Right lung (tissue), 5 donors: ENCODE results near the gene STAT3. TPM values are rescaled to one million over a fixed set of nuclear protein-coding genes. Genes with fewer than 3 reads are reported as not detected.
"Not testable (repeated sequence)": the region's sequence is repeated elsewhere in the genome, so short reads cannot be mapped to it uniquely, and the experiment has no call there.

Source experiments
- DNase-seq, 2 donors: peaks; one replicate each; pipeline ENCODE4 v3.0.0-alpha.2; 2013
- polyA plus RNA-seq, 5 donors: library from polyadenylated mRNA; unstranded; fragments of 120-200 nt; gene quantifications; one replicate each; pipeline versions ENCODE4 v1.2.1 to v1.2.3, GENCODE V29; 2013; ENCODE audit warnings: inconsistent platforms in 1 of 5, low replicate concordance in 1 of 5; ENCODE audit not compliant: insufficient read length in 5 of 5, insufficient read depth in 1 of 5

The STAT3 gene
- polyA plus RNA-seq, 5 donors: 66.7 to 81.4 (median 74.4) TPM

DNA sequence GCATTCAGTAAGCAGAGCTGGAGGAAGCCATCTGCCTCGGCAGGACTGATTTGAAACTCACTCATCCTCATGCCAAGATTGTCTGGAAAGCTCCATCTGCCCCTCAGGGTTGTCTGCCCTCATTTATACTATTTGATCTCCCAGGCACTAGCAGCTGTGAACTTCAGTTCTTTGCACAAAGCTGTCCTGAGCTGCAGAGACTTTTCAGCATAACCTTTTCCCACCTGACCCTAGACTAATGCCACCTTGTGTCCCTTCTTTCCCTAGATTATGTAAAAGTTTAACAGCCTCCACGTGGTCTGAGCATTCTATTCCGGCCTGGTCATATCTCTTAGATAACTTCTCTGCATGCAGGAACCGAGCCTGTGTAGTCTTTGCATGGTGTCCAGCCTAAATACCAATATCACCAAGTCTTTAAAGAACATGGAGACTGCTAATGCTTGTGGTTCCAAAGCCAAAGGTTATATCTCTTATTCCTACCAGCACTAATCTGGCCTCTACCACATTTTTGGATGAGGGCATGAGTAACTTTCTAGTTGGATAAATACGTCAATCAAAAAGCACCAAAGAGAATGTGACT lies 70.9 kb downstream of the STAT3 start:
- DNase-seq: no peak

- DNase-seq: no peak
These were observed 71.5 kb downstream of the STAT3 start for GRCh38 chr17:42316755-42317154.

- no peak for DNase-seq
These were observed 72.7 kb downstream of the STAT3 start for GRCh38 chr17:42315402-42316156.

DNA sequence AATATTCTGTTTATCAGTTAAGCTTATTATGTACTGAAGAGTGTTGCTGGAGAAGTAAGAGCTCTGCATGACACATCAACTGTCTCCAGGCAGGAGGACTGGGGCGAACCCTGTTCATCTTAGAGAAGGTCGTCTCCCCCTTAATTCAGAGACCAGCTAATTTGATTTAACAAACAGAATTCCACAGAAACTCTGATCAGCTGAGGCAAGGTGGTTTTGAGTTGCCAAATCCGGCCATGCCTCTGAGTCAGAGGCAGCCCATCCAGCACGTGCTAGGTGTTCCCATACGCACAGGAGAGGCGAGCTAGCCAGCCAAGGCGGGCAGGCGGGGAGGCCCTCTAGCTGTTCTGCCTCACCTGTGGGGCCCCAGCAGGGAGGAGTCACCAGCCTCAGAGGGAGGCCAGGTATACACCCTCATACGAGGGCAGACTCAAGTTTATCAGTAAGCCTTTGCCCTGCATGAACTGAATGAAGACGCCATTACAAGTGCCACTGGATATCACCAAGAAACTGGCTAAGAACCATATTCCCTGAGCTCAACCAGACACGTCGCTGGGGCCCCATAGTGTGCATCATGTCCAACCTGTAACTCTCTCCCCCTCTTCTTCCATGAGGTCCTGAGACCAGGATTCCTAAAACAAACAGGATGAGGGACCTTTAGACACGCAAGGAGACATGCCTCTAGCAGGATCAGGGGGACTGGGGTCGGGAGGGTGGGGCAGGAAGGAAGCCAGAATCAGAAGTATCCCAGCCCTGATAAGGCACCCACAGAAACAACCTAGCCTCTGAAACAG lies 74.3 kb downstream of the STAT3 start:
- no peak for DNase-seq

GRCh38 chr17:42313389-42313772 lies 74.9 kb downstream of the STAT3 start:
- DNase-seq: no peak

DNA sequence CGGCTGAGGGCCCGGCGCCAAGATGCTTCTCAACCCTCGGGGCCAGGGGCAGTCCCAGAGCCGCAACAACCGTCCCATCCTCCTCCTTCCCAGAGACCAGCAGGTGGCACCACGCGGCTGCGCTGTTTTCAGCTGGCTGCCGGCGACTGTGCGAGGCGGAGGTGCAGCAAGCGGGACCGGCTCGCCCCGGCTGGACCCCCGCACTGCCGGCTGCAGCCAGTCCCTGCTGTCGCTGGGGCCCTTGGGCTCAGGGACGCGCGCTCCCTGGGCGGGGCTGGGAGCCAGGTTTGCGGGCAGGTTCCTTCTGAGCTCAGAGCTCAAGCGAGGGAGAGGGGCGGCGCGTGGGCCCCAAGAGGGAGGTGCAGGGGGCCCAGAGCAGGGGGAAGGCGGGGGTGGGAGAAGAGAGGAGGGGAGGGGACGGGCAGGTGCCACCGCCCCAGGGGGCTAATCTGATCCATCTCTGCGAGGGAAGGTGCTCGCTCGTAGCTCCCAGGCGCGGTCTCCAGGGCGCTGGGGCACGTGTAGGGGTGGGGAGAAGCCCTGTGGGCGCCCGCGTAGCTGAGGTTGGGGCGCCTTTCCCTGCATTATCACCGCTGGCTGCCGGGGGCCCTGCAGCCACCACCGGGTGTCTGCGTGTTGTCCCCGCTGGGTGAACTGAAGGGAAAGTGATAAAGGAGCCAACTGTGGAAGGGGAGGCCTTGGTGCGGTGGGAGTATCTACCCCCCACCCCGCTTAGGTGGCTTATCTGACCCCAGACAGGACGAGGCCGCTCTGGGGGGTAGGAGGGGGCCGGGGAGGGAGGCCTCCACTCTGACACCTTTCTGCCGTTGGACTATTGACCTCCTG lies 75.7 kb downstream of the STAT3 start:
- peak; percentile 80 to 84 for DNase-seq

DNA sequence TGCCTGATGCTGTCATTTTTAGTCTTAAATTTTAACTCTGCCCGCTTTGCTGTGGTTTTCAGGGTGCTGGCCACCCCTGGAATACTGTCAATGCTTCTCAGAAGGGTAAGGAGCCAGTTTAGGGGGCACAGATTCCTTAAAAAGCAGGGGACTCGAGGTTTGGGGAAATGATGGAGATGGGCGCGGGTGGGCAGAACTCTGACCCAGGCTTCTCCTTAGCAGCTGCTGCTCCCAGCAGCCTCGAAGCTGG lies 76.3 kb downstream of the STAT3 start:
- no peak for DNase-seq

DNA sequence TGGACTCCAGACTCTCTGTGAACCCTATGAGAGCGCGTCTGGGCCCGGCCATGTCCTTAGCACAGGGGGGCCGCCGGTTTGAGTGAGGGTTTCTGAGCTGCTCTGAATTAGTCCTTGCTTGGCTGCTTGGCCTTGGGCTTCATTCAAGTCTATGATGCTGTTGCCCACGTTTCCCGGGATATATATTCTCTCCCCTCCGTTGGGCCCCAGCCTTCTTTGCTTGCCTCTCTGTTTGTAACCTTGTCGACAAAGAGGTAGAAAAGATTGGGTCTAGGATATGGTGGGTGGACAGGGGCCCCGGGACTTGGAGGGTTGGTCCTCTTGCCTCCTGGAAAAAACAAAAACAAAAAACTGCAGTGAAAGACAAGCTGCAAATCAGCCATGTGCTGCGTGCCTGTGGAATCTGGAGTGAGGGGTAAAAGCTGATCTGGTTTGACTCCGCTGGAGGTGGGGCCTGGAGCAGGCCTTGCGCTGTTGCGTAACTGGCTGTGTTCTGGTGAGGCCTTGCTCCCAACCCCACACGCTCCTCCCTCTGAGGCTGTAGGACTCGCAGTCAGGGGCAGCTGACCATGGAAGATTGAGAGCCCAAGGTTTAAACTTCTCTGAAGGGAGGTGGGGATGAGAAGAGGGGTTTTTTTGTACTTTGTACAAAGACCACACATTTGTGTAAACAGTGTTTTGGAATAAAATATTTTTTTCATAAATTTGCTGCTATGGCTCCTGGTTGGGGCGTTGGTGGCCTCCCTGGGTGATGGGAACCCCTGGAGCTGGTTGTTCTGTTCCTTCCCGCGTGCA lies 76.8 kb downstream of the STAT3 start:
- peak; percentile 89 to 91 for DNase-seq

DNA sequence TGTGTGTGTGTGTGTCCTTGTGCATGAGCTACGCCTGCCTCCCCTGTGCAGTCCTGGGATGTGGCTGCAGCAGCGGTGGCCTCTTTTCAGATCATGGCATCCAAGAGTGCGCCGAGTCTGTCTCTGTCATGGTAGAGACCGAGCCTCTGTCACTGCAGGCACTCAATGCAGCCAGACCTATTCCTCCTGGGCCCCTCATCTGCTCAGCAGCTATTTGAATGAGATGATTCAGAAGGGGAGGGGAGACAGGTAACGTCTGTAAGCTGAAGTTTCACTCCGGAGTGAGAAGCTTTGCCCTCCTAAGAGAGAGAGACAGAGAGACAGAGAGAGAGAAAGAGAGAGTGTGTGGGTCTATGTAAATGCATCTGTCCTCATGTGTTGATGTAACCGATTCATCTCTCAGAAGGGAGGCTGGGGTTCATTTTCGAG lies 77.4 kb downstream of the STAT3 start:
- no peak for DNase-seq

DNA sequence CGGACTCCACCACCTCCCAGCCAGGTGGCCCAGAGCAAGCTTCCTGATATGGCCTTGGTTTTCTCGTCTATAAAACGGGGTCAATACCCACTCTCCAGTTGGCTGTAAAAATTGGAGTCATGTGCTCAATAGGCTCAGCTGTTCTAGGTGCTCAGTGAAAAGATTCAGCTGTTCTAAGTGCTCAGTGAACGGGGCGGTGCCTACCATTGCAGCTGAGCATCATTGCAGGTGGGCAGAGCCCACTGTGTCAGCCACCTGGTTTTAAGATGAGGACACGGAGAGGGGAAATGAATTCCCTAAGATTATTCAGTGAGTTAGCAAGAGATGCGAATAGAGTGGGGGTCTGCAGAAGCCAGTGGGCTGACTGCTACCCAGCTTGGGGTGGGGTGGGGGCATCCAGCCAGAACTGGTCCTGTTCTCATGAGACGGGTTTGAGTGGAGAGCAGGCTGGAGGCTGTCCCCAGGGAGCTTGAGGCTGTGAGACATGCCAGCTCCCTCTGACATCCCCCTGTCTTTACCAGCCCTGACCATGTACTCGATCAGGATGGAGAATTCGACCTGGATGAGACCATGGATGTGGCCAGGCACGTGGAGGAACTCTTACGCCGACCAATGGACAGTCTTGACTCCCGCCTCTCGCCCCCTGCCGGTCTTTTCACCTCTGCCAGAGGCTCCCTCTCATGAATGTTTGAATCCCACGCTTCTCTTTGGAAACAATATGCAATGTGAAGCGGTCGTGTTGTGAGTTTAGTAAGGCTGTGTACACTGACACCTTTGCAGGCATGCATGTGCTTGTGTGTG lies 78.1 kb downstream of the STAT3 start:
- no peak for DNase-seq

DNA sequence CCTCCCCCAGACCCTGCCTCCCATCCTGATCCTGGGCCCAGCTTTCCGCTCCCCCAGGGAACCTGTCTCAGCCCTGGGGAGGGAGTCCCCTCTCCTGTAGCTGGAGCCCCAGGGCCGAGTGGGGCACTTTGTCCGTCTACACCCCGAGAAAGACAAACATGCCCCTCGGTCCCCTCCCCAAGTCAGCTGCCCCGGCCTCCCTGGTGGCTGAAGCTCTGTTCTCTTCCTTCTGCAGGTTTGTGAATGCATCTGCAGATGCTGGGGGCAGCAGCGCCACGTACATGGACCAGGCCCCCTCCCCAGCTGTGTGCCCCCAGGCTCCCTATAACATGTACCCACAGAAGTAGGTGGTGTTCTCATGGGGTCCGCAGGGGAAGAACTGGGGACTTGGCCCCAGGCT lies 79.1 kb downstream of the STAT3 start:
- no peak for DNase-seq

GRCh38 chr17:42308446-42308845 lies 79.8 kb downstream of the STAT3 start:
- no peak for DNase-seq

- no peak for DNase-seq
These were observed 80.8 kb downstream of the STAT3 start for GRCh38 chr17:42307362-42307927.

DNA sequence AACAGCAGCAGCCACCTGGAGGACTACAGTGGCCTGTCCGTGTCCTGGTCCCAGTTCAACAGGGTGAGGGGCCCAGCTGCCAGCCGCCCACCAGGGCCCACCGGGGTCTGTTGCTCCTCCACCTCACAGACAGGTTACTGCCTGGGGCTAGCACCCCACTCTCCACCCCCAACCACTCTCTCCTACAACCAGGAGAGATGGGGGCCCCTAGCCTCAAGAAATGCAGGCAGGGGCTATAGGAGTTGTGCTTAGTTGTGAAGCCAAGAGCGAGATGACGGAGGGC lies 81.9 kb downstream of the STAT3 start:
- no peak for DNase-seq

- DNase-seq: no peak
These were observed 82.5 kb downstream of the STAT3 start for GRCh38 chr17:42305543-42306384.

GRCh38 chr17:42305031-42305330 lies 83.3 kb downstream of the STAT3 start:
- DNase-seq: not testable (repeated sequence)

- DNase-seq: no peak
These were observed 83.8 kb downstream of the STAT3 start for GRCh38 chr17:42304187-42305030.

DNA sequence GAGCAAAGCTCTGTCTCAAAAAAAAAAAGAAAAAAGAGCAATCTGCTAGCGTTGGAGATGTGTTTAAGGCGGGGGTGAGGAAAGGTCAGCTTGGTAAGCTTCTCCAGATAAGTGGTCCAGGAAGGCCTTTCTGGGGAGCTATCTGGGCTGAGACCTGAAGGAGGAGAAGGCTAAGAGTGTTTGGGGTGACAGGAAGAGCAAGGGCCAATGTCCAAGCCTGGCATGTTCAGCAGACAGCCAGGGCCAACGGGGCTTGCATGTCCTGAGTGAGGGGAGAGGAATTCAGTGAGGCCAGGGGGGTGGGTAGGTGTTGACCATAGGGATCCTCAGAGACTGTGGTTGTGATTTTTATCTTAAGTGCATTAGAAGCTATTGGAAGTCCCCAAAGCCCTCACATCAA lies 84.5 kb downstream of the STAT3 start:
- no peak for DNase-seq

DNA sequence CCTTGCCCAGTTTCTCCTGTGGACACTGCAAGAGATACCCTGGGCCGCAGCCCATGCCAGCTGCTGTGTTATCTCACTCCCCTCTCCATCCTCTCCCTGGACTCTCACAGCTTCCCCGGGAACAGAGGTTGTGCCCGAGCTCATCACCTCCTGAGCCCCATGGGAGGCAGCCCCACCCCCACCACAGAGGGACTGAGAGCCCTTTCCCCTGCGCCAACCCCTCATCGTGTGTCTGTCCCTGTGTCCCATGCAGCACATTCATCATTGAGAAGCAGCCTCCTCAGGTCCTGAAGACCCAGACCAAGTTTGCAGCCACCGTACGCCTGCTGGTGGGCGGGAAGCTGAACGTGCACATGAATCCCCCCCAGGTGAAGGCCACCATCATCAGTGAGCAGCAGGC lies 87.2 kb downstream of the STAT3 start:
- DNase-seq: no peak
